NB4 (cell line): Measurements from ENCODE around the gene GPAM.

ENCODE experiments used
- CTCF ChIP-seq: IDR thresholded peaks from one replicate; pipeline ENCODE4 v1.5.1; 2012; ENCODE audit warnings: low read depth, low read length
- MAX ChIP-seq: IDR thresholded peaks from 2 replicates; pipeline ENCODE4 v1.6.1; 2011; ENCODE audit warnings: low read depth, low read length
- MYC ChIP-seq: IDR thresholded peaks from 2 replicates; pipeline ENCODE4 v1.6.1; 2011; ENCODE audit warnings: low read depth, low read length
- POLR2A ChIP-seq: IDR thresholded peaks from 2 replicates; pipeline ENCODE4 v1.6.1; 2011; ENCODE audit warnings: mild to moderate bottlenecking; ENCODE audit not compliant: insufficient read length; ENCODE audit errors: extremely low read depth

- no peak for TF ChIP-seq CTCF
- TF ChIP-seq POLR2A = no peak
- no peak for TF ChIP-seq MAX
- no peak for TF ChIP-seq MYC
These were observed 43.9 kb upstream of the GPAM start for GRCh38 chr10:112227331-112227987.
